Fibroblast of pulmonary artery (primary cell): ENCODE results near the gene AHDC1.
A peak's percentile ranks its signal among the peaks of the same experiment; 100 is the strongest.

Experiments used
- DNase-seq: peaks from one replicate; pipeline ENCODE4 v3.0.0-alpha.2; 2010; ENCODE audit warnings: low read depth
- H3K4me3 ChIP-seq: replicated peaks from 2 replicates; pipeline ENCODE4 v1.5.1; 2011; ENCODE audit warnings: low read depth, mild to moderate bottlenecking, control low read depth, low read length, moderate library complexity
- TF ChIP-seq, protein P1 (sequence below): IDR thresholded peaks from 2 replicates; pipeline ENCODE4 v1.5.1; 2011; ENCODE audit warnings: mild to moderate bottlenecking, control low read depth, low read length, inconsistent platforms; ENCODE audit errors: missing control alignments

AHDC1 gene

DNA sequence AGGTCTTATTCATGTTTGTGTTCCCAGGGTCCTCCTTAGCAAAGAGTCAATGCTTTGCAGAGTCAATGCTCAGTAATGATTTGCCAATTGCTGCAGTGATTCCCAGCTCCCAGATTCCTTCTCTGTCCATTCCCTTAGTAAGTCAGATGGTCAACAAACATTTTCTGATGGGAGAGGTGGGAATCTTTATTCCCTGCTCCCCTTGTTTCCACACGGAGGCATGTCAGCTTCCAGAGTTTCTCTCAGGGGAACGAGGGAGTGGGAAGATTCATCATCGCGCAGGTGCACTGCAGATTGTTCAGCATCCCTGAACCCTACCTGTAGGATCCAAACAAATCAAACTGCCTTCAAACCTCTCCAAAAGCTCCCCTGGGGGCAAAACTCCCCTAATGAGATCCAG, 7.5 kb upstream of the AHDC1 start:
- DNase-seq = no peak
- TF ChIP-seq, protein P1, sequence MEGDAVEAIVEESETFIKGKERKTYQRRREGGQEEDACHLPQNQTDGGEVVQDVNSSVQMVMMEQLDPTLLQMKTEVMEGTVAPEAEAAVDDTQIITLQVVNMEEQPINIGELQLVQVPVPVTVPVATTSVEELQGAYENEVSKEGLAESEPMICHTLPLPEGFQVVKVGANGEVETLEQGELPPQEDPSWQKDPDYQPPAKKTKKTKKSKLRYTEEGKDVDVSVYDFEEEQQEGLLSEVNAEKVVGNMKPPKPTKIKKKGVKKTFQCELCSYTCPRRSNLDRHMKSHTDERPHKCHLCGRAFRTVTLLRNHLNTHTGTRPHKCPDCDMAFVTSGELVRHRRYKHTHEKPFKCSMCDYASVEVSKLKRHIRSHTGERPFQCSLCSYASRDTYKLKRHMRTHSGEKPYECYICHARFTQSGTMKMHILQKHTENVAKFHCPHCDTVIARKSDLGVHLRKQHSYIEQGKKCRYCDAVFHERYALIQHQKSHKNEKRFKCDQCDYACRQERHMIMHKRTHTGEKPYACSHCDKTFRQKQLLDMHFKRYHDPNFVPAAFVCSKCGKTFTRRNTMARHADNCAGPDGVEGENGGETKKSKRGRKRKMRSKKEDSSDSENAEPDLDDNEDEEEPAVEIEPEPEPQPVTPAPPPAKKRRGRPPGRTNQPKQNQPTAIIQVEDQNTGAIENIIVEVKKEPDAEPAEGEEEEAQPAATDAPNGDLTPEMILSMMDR = no peak
- H3K4me3 ChIP-seq = no peak overlapping the region

DNA sequence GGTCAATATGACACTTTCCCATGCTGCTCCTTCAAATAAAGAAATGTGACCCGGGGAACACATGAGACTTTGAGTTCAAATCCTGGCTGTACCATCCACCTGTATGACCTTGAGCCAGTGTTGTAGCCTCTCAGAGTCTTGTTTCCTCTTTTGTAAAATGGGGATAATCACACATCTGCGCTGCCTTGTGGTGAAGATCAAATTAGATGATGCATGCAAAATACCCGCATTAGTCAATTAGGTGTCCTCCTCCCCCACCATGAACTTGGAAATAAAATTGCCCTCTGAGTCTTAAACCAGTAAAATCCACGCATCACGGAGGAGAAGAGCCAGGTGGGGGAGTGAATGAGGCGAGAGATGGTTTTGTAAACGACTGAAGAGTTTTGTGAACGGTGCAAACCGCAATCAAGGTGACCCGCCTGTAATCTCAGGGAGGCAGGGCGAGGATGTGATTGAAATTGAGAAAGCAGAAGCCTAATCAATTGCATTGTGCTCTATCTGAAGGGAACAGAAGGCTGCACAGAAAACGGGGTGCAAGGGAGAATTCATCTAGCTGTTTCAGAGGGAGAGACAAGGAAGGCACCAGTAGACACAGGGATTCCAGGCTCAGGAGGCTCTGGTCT, 5.8 kb upstream of the AHDC1 start:
- no peak overlapping the region for H3K4me3 ChIP-seq
- TF ChIP-seq, protein P1 = no peak
- DNase-seq = no peak

DNA sequence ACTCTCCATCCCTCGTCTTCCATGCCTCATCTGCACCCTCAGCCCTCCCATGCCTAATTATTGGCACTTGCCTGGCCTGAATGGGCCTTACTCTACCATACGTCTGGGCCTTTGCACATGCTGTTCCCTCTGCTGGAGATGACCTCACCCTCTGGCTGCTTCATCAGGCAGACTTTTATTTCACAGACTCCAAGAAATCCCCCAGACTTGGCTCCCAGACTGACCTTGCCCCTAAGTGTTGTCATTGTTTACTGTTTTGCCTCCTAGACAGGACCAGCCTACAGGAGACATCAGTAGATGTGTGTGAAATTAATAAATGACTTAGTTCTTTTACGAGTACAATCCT, 5.2 kb upstream of the AHDC1 start:
- TF ChIP-seq, protein P1 = no peak
- no peak for DNase-seq
- H3K4me3 ChIP-seq = no peak overlapping the region

DNA sequence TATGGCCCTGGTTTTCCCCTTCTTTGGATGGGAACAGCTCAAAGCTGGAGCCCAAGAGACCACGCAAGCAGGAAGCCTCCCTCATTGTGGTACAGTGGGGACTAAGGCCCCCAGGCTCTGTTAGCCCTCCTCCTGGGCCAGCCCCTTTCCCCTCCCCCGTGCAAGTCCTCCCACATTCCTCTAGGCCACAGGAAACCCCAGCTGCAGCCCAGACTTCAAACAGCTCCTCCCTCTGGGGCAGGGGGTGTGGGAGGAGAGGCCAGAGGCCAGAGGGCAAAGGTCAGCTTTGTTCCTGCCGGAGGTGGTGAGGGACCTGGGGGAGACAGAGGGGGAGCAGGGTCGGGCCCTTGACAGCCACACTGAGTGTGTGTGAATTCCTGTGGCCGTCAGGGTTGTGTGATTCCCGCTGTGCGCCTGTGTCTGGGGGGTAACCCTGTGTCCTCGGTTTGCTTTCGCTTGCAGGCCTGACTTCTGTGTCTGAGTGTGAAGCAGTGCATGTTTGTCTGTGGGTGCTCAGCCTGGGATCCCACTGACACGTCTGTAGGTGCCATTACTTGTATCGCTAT, 3.4 kb upstream of the AHDC1 start:
- peak; percentile 56 for DNase-seq

DNA sequence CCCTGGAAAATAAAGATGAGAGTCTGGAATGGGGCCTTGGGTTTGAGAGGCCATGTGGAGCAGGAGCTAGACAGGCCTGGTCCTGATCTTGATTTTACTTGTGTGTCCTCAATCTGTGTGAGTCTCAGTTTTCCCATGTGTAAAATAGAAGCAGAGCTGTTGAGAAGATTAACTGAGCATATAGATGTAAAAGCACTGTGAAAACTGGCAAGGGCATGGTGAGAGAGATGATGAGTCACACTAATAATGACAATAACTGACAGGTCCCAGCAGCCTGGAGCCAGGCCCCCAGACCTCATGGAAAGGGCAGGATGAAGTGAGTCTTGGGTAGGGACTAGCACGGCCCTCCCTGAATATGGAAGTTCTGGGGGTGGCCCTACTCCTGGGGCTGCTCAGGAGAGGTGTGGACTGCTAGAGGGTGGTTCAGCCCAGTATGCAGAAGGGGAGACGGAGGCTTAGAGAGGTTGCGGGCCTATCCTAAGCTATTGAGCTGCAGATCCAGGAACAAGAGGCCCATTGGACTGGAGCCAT, 2.8 kb upstream of the AHDC1 start:
- TF ChIP-seq, protein P1 = no peak
- no peak for DNase-seq
- H3K4me3 ChIP-seq = no peak overlapping the region

More for the DNA sequence above, 3.4 kb upstream of the AHDC1 start:
- TF ChIP-seq, protein P1 = no peak
- H3K4me3 ChIP-seq = no peak overlapping the region

DNA sequence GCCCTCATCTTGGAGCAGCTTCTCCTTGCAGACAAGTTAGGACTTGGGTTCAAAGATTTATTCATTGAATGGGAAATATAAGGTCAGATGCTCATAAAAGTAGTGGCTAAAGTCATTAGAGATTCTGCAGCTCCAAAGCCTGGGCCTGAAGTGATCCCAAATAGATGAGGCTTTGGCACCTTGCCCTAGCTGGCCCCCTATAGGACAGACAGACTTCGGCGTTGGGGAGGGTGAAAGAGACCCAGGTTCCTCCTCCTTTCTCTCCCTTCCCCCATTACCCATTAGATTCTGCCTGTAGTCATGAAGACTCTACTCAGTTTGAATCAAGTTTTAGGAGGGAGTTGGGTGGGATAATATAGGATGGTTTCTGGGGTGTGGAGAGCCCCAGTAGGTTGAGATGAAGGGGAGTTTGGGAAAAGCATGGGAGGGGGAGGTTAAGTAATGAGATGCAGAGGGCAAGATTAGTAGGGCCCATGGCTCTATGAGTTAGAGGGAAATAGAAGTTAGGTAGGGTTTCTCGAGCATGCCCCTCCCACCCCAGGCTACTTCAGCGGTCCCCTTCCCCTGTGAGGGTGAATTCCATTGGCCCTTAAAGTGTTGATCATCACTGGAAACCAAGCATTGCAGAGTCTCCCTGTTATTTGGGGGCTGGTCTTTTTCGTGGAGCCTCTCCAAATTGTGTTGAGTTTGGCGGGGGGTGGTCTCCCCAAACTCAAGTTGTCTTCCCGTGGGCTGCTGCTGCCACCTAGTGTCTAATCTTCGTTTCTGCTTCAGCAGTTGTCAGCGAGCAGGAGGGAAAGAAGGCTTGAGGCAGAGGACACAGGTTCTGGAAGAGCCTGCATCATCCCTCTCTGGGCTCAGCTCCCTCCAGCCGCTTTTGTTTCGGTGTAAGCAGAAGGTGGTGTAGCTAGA, 2.1 kb upstream of the AHDC1 start:
- TF ChIP-seq, protein P1 = peak; percentile 84
- DNase-seq = peak; percentile 73
- no peak overlapping the region for H3K4me3 ChIP-seq
